ENCODE results near the gene HSPB8. TPM values are rescaled to one million over a fixed set of nuclear protein-coding genes. Genes with fewer than 3 reads are reported as not detected.

The HSPB8 gene
- total RNA-seq, 2 donors from 2014 or later: 9.7 to 10.4 TPM

DNA sequence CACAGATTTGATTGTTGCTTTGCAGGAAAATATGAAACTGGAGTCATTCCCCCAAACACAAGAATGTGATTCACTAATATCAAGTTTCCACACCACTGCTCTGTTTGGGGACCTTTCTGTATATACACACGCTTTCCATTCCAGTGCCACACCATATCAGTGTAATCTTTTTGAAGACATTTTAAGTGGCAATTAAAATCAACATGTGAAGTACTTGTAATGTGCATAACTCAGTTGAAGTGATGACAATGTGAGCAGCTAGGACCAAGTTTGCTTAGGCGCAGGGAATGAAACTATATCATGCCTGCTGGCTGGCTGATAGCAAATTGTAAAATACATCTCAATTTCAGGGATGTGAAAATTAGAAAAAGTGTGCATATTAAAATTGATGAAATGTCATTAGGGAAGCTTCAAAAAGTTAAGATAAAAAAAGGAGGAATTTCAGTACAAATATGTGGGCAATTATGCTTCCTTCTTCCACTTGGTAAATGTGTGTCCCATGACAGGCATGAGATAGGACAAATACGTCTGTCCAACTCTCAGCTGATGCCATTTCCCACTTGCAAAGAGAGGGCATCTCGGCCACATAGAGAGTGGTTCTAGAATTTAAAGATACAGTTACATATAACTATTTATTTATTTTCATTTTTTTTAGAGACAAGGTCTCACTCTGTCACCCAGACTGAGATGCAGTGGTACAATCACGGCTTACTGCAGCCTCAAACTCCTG, 43.7 kb downstream of the HSPB8 start:
- peak; percentile 34 for DNase-seq
- Histone ChIP-seq H3K9me3 (ENCODE audit: control insufficient read depth, low read length) (peaks cover 7% of the 10 kb centered on the region), H3K27ac (ENCODE audit: low read depth, low read length) (no peak overlapping the region), H3K9ac (ENCODE audit: extremely low read depth, low read length, poor library complexity, severe bottlenecking) (no peak overlapping the region), H3K4me1 (ENCODE audit: control insufficient read depth, insufficient read depth, low read length) (no peaks in the 10 kb centered on the region), H3K27me3 (ENCODE audit: control insufficient read depth, insufficient read depth, low read length, poor library complexity, severe bottlenecking) (no peaks in the 10 kb centered on the region), H3K36me3 (ENCODE audit: control insufficient read depth, insufficient read depth, low read length) (no peaks in the 10 kb centered on the region), H3K4me3 (ENCODE audit: low read length) (no peak overlapping the region)
- no peaks in the 10 kb centered on the region for H3K36me3 Mint-ChIP-seq (ENCODE audit: low read depth)
- H3K27ac Mint-ChIP-seq: no peak overlapping the region
- H3K4me3 Mint-ChIP-seq: no peak overlapping the region
- 87 to 96% methylated on average over 2 to 5 of the region's 5 CpGs for WGBS, 2 experiments (ENCODE audit: insufficient coverage in 1 of 2, insufficient read length in 1 of 2)
- peaks cover 15% of the 10 kb centered on the region for H3K9me3 Mint-ChIP-seq
- peaks cover 2% of the 10 kb centered on the region for H3K27me3 Mint-ChIP-seq (ENCODE audit: insufficient read depth)
- TF ChIP-seq, protein P1, sequence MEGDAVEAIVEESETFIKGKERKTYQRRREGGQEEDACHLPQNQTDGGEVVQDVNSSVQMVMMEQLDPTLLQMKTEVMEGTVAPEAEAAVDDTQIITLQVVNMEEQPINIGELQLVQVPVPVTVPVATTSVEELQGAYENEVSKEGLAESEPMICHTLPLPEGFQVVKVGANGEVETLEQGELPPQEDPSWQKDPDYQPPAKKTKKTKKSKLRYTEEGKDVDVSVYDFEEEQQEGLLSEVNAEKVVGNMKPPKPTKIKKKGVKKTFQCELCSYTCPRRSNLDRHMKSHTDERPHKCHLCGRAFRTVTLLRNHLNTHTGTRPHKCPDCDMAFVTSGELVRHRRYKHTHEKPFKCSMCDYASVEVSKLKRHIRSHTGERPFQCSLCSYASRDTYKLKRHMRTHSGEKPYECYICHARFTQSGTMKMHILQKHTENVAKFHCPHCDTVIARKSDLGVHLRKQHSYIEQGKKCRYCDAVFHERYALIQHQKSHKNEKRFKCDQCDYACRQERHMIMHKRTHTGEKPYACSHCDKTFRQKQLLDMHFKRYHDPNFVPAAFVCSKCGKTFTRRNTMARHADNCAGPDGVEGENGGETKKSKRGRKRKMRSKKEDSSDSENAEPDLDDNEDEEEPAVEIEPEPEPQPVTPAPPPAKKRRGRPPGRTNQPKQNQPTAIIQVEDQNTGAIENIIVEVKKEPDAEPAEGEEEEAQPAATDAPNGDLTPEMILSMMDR (conservative IDR thresholded peaks at IDR 0.05): no peak
- peaks cover 12% of the 10 kb centered on the region for H3K4me1 Mint-ChIP-seq

DNA sequence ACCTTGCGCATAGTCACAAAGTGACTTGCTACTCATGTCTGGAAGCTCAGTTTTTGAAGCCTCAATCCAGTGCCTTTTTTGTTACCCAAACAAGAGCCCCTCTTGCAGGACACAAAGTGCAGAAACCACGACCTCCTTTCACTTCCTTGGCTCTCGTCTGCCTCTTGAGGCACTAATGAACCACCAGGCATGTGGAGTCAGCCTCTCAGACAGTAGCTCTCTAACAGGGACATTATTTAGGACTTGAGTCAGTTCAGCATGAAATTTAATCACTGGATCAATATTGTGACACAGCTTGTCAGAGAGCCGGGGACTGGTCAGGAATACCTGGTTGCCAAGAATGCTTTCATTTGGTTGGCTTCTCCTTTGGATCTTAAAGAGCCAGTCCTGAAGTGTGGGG, 46.7 kb downstream of the HSPB8 start:
- no peak overlapping the region for H3K4me3 ChIP-seq (ENCODE audit: low read length)
- Mint-ChIP-seq H3K4me3 (no peak overlapping the region), H3K4me1 (peaks cover 9% of the 10 kb centered on the region), H3K27me3 (ENCODE audit: insufficient read depth) (no peaks in the 10 kb centered on the region), H3K27ac (no peak overlapping the region), H3K9me3 (peaks cover 8% of the 10 kb centered on the region), H3K36me3 (ENCODE audit: low read depth) (no peaks in the 10 kb centered on the region)
- TF ChIP-seq, protein P1 (conservative IDR thresholded peaks at IDR 0.05): peak; percentile 53
- H3K4me1 ChIP-seq (ENCODE audit: control insufficient read depth, insufficient read depth, low read length): no peaks in the 10 kb centered on the region
- 74 to 79% methylated on average over 4 of the region's 4 CpGs for WGBS, 2 experiments (ENCODE audit: insufficient coverage in 1 of 2, insufficient read length in 1 of 2)
- H3K9ac ChIP-seq (ENCODE audit: extremely low read depth, low read length, poor library complexity, severe bottlenecking): no peak overlapping the region
- DNase-seq: peak; percentile 69
- H3K27ac ChIP-seq (ENCODE audit: low read depth, low read length): no peak overlapping the region
- no peaks in the 10 kb centered on the region for H3K9me3 ChIP-seq (ENCODE audit: control insufficient read depth, low read length)
- no peaks in the 10 kb centered on the region for H3K36me3 ChIP-seq (ENCODE audit: control insufficient read depth, insufficient read depth, low read length)
- no peaks in the 10 kb centered on the region for H3K27me3 ChIP-seq (ENCODE audit: control insufficient read depth, insufficient read depth, low read length, poor library complexity, severe bottlenecking)

DNA sequence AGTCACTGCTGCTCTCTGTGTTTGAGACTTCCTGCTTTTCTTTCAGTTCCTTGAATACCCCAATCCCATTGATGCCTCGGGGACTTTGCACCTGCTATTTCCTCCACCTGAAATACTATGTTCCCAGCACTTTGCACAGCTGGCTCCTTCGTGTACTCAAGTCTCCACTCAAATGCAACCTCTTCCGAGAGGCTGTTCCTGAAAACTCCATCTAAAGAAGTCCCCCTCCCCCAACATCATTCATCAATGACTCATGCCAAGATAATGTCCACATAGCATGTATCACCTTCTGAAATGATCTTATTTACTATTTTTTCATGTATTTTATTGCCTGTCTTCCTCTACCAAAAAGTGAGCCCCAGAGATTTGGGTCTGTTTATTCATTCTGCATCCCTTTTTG, 48.6 kb downstream of the HSPB8 start:
- Mint-ChIP-seq H3K27me3 (ENCODE audit: insufficient read depth) (peaks cover 2% of the 10 kb centered on the region), H3K9me3 (peaks cover 4% of the 10 kb centered on the region), H3K4me1 (peaks cover 24% of the 10 kb centered on the region), H3K4me3 (no peak overlapping the region), H3K36me3 (ENCODE audit: low read depth) (no peaks in the 10 kb centered on the region), H3K27ac (no peak overlapping the region)
- no peaks in the 10 kb centered on the region for H3K9me3 ChIP-seq (ENCODE audit: control insufficient read depth, low read length)
- TF ChIP-seq, protein P1 (conservative IDR thresholded peaks at IDR 0.05): no peak
- H3K9ac ChIP-seq (ENCODE audit: extremely low read depth, low read length, poor library complexity, severe bottlenecking): no peak overlapping the region
- DNase-seq: no peak
- peaks cover 4% of the 10 kb centered on the region for H3K4me1 ChIP-seq (ENCODE audit: control insufficient read depth, insufficient read depth, low read length)
- no peak overlapping the region for H3K27ac ChIP-seq (ENCODE audit: low read depth, low read length)
- no peak overlapping the region for H3K4me3 ChIP-seq (ENCODE audit: low read length)
- H3K27me3 ChIP-seq (ENCODE audit: control insufficient read depth, insufficient read depth, low read length, poor library complexity, severe bottlenecking): no peaks in the 10 kb centered on the region
- 79 to 83% methylated on average over 3 of the region's 3 CpGs for whole genome bisulfite sequencing, 2 experiments (ENCODE audit: insufficient coverage in 1 of 2, insufficient read length in 1 of 2)
- H3K36me3 ChIP-seq (ENCODE audit: control insufficient read depth, insufficient read depth, low read length): no peaks in the 10 kb centered on the region

All from endodermal cell (in vitro differentiated cells).